GM12874 (cell line): ENCODE data around the gene CNTF.

Experiments used
- TF ChIP-seq, protein P1 (sequence below): IDR thresholded peaks from 2 replicates; pipeline ENCODE4 v1.5.1; 2011; ENCODE audit warnings: low read depth, mild to moderate bottlenecking, control low read depth, low read length, moderate library complexity; ENCODE audit not compliant: insufficient read depth

Gene CNTF

GRCh38 chr11:58578136-58578634, 44.3 kb upstream of the CNTF start:
- TF ChIP-seq, protein P1, sequence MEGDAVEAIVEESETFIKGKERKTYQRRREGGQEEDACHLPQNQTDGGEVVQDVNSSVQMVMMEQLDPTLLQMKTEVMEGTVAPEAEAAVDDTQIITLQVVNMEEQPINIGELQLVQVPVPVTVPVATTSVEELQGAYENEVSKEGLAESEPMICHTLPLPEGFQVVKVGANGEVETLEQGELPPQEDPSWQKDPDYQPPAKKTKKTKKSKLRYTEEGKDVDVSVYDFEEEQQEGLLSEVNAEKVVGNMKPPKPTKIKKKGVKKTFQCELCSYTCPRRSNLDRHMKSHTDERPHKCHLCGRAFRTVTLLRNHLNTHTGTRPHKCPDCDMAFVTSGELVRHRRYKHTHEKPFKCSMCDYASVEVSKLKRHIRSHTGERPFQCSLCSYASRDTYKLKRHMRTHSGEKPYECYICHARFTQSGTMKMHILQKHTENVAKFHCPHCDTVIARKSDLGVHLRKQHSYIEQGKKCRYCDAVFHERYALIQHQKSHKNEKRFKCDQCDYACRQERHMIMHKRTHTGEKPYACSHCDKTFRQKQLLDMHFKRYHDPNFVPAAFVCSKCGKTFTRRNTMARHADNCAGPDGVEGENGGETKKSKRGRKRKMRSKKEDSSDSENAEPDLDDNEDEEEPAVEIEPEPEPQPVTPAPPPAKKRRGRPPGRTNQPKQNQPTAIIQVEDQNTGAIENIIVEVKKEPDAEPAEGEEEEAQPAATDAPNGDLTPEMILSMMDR: no peak

GRCh38 chr11:58578635-58579191, 43.8 kb upstream of the CNTF start, which contains the start of gene ZFP91:
Gene ZFP91 (plus strand): TSS chr11:58579063. CDS start chr11:58579282, 219 bp downstream.
- TF ChIP-seq, protein P1: no peak

DNA sequence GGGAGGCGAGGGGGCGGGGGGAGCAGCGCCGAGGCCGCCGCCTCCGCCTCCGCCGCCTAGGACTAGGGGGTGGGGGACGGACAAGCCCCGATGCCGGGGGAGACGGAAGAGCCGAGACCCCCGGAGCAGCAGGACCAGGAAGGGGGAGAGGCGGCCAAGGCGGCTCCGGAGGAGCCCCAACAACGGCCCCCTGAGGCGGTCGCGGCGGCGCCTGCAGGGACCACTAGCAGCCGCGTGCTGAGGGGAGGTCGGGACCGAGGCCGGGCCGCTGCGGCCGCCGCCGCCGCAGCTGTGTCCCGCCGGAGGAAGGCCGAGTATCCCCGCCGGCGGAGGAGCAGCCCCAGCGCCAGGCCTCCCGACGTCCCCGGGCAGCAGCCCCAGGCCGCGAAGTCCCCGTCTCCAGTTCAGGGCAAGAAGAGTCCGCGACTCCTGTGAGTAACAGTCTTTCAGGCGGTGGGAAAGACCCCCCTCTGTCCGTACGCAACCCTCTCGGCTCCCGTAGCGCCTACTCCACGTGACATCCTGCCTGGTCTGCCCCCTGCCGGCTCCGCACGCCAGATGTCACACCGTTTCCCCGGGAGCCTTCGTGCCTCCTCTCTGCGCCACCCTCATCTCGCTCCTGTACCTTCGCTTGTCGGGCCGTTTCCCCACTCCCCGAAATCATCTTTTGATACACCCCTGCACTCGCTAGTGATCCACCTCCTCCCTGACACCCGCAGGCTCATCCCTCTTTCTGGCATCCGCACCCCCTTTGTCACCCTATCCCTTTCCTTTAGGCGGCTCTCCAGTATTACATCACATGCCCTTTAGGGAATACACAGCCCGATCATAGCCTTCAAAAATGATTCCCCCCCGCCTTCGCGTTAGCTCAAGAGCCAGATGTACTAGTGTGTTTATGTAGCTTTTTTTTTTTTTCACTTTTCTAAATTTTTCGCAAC, 43.0 kb upstream of the CNTF start:
- TF ChIP-seq, protein P1: peak; percentile 83

DNA sequence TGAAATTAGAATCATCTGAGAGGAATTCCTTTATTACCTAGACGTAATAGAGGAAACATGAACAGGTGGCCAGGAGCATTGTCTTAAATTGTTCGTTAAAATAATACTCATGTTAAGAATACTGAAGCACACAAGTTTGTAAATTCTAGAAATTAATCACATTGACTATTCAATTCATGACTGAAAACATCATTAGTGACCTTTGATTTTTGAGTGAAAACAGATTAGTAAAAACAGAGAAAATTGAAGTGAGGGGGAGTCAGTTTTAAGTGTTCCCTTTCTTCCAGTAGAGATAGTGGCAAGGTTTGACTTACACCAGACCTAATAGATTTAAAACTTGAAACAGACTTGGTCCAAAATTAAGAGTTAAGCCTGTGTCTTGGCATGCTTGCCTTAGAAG, 42.2 kb upstream of the CNTF start:
- TF ChIP-seq, protein P1: no peak

DNA sequence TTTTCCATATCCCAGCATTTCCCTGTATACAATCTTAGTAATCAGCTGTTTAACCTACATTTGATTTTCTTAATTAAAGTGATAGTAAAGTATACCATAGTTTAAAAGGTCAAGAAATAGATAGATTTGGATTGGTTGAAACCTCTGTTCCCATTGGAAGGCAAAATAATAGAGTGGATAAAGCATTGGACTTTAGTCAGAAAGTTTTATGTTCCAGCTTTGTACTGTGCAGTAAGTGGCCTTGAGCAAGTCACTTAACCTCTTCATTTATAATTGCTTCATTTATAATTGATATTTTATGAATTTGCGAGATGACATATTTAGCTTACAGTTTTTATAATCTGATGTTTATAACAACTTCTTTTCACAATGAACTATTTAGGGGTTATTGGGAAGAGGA, 40.0 kb upstream of the CNTF start:
- TF ChIP-seq, protein P1: no peak

DNA sequence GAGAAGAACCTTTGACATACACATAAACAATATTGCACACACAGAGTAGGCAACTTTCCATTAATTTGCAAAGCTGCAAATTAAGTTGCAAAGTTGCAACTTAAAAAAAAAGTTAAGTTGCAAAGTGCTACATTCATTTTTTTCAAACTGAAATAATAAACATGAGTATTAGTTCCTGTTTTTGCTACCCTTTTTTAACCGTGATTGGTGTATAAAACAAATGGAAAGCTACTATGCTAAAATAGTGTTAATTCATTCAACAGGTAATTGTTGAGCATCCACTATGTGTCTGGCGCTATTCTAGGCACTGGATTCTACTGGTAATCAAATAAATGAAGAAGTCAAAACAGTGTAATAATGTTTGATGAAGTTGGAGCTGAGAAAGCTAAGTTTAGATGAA, 35.5 kb upstream of the CNTF start:
- TF ChIP-seq, protein P1: no peak

DNA sequence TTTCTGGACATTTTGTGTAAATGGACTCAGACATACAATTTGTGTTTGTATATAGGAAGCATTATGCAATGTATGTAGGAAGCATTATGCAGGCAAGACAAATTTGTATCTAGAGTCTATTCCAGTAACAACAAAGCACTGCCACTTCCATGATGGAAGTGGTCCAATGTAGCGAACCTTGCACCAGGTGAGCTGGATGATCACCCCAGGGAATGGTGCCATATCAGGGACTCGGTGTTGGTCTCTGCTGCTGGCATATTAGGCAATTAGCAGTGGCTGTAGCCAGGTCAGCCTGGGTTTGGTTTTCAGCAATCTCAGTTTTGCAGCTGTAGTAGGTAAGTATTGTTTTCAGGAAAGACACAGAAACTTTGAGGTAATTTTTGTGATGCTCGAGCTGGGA, 30.8 kb upstream of the CNTF start:
- TF ChIP-seq, protein P1: no peak
